Subcutaneous adipose tissue (tissue), 4 donors: Measurements from ENCODE around the gene TAF15. TPM values are rescaled to one million over a fixed set of nuclear protein-coding genes. Genes with fewer than 3 reads are reported as not detected.

Experiments used
- total RNA-seq, 4 donors: library from RNA; depleted of rRNA; stranded (reverse); fragments of >200 nt; gene quantifications; one replicate each; pipeline ENCODE4 v1.1.0, GENCODE V29; 2016
- TF ChIP-seq, protein P1 (sequence below): fragments of 450-650 bp; IDR thresholded peaks from one replicate; pipeline ENCODE4 v1.5.1; 2016; ENCODE audit warnings: low read depth, mild to moderate bottlenecking, control low read depth, antibody characterized with exemption, moderate library complexity

The TAF15 gene
- total RNA-seq, 4 donors from 2014 or later = 69.1 to 106 (median 78.7) TPM

DNA sequence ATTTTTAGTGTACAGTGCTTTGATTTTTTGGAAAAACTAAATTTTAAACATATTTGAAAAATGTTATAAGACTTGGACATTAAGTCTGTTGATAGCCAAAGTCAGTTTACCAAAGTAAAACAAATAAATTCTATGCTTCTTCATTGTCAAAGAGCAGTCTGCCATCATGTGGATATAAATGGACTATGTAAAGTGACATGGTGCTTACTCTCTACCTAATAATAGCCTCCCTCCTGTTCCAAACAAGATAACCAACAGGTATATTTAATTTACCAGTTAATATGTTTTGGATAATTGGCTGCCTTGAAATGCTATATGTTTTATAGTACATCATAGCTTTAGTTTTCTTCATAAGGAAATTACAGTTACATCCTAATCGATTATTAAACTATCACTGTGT lies 15.9 kb downstream of the TAF15 start:
- TF ChIP-seq, protein P1, sequence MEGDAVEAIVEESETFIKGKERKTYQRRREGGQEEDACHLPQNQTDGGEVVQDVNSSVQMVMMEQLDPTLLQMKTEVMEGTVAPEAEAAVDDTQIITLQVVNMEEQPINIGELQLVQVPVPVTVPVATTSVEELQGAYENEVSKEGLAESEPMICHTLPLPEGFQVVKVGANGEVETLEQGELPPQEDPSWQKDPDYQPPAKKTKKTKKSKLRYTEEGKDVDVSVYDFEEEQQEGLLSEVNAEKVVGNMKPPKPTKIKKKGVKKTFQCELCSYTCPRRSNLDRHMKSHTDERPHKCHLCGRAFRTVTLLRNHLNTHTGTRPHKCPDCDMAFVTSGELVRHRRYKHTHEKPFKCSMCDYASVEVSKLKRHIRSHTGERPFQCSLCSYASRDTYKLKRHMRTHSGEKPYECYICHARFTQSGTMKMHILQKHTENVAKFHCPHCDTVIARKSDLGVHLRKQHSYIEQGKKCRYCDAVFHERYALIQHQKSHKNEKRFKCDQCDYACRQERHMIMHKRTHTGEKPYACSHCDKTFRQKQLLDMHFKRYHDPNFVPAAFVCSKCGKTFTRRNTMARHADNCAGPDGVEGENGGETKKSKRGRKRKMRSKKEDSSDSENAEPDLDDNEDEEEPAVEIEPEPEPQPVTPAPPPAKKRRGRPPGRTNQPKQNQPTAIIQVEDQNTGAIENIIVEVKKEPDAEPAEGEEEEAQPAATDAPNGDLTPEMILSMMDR = no peak

DNA sequence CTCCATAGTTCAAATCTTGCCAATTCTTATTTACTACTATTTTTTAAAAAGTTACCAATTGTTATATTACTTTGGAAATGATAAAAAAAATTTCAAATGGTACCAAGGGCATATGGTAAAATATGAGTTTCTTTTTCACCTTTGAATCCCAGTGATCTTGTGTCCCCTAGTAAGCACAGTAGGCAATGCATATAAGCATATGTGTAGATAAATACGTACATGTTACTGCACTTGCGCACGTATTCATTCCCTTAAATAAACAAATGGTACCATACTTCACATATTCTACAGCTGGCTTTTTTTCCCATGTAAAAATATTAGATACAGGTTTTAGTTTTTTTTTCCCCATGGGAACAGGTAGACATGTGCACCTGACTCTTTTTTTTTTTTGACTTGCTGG lies 31.8 kb downstream of the TAF15 start:
- TF ChIP-seq, protein P1 = no peak

DNA sequence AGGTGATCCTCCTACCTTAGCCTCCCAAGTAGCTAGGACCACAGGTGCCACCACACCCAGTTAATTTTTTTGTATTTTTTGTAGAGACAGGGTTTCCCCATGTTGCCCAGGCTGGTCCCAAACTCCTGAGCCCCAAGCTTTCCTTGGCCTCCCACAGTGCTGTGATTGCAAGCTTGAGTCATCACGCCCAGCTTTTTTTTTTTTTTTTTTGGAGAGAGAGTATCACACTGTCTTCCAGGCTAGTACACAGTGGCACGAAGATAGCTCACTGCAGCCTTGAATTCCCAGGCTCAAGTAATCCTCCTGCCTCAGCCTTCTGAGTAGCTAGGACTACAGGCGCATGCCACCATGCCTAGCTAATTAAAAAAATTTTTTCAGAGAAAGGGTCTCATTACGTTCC lies 32.2 kb downstream of the TAF15 start:
- TF ChIP-seq, protein P1 = no peak

DNA sequence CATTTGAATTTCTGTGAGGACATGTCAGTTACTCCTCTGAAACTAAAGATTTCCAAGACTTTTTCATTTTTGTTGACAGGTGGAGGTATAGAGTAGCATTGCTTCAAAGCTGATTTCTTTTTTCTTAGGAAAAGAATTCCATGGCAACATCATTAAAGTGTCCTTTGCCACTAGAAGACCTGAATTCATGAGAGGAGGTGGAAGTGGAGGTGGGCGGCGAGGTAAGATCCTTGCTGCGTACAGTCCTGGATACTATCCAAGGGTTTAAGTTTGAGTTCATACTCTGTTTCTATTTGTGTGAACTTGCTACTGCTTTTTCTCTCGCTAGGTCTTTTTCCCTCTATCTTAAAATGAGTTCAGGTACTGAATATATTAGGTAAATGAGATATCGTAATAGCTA lies 33.0 kb downstream of the TAF15 start:
- TF ChIP-seq, protein P1 = no peak

DNA sequence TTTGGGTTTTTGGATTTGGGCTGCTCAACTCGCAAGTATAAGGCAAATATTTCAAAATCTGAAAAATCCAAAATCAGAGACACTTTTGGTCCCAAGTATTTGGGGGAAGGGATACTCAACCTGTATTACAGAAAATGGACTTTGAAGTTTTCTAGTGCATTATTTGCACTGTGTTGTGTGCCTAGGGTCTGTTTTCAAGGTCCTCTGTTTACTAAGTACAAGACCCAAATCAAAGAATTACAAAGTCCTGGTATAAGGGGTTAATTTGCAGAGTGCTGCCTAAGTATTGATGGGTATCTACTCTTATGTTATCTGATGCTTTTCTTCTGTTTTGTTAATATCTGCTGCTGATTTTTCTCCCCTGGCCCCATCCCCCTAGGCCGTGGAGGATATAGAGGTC lies 34.4 kb downstream of the TAF15 start:
- TF ChIP-seq, protein P1 = no peak

DNA sequence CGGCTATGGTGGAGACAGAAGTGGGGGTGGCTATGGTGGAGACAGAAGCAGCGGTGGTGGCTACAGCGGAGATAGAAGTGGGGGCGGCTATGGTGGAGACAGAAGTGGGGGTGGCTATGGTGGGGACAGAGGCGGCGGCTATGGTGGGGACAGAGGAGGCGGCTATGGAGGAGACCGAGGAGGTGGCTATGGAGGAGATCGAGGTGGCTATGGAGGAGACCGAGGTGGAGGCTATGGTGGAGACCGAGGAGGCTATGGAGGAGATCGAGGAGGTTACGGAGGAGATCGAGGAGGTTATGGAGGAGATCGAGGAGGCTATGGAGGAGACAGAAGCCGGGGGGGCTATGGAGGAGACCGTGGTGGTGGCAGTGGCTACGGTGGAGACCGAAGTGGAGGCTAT lies 35.3 kb downstream of the TAF15 start:
- TF ChIP-seq, protein P1 = no peak

DNA sequence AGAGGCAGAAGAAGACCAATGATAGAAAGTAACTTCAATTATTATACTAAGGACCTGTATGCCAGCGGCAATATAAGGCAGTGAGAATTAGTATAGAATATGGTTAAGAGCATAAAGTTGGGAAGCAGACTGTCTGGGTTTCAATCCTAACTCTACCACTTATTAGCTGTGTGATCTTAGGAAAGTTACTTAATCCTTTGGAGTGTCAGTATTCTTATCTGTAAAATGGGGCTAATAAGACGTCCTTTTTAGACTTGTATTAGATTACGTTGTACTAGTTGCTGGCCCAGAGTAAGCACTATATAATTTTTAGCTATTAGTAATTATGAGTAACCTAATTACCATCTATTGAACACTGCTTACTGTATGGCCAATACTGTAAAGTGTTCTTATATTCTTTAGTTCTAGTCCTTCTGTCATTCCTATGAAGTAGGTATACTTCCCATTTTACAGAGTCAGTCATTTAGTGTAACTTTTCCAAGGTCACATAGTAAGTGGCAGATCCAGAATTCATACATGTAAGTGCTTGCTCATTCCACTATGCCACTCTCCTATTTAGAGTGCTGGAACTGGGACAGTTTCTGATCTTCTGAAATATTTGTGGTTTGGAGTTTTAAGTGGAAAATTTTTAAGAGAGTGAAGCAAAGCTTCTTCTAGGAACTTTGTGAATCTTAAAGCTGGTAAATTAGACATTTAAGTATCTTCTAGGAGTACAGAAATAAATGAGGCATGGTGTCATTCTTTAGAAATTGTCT lies 36.9 kb downstream of the TAF15 start:
- TF ChIP-seq, protein P1 = no peak
